GM19372 (cell line): ENCODE results near the gene PRRX1.

Experiments
- ATAC-seq: cut with Tn5 transposase; IDR thresholded peaks from one replicate; pipeline ENCODE4 v1.9.1; 2021; ENCODE audit warnings: mild to moderate bottlenecking, low read depth, moderate library complexity; ENCODE audit not compliant: unreplicated experiment

PRRX1 gene

DNA sequence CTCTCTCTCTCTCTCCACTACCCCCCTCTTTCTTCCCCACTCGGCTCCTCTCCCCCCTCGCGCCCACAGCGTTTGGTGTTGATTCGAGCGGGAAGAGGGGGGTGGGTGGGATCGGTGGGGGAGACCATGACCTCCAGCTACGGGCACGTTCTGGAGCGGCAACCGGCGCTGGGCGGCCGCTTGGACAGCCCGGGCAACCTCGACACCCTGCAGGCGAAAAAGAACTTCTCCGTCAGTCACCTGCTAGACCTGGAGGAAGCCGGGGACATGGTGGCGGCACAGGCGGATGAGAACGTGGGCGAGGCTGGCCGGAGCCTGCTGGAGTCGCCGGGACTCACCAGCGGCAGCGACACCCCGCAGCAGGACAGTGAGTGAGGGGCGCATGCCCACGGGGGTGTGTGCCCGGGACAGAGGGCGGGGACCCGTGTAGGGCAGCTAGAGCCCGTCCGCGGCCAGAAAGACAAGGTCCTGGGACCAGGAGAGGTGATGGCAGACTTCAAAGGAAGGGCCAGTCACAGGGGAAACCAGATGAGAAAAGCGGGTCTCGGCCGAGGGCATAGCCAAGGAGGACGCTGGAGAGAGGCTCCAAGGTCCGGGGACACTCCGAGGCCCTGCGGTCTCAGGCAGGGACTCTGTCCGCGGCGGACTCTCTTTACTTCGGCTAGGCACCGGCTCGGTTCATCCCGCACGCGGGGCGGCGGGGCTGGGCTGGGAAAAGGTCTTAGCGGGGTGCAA, at the start of gene PRRX1:
PRRX1 (plus strand) TSS at position 39 of the 735 bp plus-strand sequence; CDS start at position 127, 88 bp downstream.
- no peak for ATAC-seq

DNA sequence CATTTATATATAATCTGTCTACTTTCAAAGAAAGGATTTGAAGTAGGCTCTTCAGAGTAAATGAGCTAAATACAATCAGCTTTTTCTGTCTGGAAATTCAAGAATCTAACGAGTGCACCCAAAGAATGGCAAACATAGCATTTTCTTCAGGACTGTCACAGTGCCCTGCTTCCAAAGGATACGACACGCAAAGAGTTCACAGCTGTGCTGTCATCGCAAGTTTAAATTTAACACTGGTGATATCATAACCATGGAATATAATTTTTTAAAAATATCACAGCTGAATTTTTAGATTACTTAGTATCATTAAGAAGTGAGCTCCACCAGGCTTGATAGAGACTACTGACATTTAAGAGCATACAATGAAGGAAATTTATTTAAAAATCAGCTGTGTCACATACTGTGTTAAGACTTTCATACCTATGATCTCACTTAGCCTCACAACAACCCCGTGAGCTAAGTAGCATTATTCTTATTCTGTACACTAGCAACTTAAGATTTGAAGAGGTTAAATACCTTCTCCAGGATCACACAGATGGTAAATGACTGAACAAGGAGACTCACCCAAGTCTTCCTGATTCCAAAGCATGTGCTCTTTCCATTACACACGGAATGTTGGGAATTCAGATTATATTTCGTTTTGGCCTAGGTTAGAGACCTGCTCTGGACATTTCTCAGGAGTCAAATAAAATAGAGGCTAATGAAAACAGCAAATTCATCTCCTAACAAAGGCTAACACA, 46.2 kb upstream of the PRRX1 start:
- ATAC-seq = no peak

DNA sequence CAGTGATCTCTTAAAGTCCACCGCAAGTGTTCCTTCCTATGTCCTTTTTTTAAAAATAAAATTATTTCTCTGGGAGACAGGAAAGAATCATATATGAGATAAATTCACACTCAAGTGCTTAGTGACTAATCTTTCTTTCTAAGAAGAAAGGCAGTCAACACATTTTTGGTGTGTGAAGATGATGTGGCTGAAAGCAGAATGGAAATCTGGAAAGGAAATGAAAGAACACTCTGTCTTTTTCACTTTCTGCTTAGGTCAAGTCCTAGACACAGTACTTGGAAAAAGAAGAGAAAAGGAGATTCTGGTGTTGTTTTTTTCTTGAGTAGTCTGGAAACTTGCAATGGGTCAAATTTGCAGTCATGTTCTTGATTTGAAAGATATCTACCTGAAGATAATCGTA, 45.5 kb upstream of the PRRX1 start:
- ATAC-seq = no peak

DNA sequence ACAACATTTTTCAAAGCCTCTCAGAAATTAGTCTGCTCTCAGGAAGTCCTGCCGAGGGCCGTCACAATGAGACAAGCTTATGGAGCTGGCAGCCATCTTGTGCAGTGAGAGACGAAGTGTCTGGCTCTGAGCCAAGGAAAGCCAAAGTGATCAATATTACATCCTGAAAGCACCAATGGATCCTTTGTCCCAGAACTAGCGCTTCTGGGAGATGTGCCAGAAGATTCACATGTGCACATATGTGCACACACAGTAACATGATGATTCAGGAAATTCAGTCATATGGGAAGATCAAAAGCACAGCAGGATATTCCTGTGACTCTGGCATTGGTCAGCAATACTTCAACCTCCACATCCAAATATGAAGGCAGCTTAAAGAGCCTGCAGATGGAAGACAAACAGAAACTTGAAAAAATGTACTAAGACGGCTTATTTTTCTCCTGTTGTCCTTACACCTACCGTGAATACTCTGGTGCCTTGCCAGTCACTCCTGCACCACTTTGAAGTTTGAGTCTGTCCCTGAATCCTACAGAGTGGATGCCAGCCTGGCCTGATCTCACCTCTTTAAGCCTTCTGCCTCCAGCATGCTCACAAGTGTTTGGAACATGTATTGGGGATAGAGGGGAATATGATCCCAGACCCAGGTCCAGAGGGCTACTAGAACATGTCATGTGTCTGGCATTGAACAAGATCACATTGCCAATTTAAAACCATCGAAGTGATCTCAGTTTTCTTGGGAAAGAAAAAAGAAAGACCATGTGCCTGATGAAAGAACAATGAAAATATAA, 44.5 kb upstream of the PRRX1 start:
- no peak for ATAC-seq

DNA sequence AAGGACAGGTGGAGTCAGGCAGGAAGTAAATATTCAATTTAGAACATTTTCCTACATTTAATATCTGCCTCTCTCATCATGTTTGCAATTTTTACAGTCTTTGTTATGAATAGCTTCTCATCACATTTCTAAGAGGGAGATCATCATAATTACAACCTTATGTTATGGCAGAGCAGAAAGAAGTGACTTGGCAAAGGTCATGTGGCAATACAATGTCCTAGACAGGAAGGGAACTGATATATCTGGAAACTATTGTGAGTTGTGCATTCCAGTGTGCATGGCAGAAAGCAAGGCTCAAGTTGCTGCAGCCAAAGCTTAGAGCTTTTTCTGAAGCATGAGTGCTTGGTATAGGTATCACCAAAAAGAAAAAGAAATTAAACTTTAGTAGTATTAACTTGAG, 43.8 kb upstream of the PRRX1 start:
- ATAC-seq = no peak

DNA sequence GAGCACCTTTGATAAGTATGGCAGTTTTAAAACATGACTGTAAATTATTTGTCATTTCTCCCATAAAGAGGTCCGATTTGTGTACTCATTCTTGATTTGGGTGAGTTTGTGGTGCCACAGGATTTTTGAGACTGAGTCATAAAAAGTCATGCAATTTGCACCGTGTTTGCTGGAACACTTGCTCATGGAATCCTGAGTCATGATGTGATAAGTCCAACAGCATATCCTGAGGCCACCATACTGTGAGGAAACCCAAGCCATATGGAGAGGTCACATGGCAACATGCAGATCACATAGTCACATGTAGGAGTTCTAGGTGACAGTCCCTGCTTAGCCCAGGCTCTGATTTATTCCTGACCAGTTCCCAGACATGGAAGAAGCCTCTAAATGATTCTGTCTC, 40.8 kb upstream of the PRRX1 start:
- no peak for ATAC-seq

DNA sequence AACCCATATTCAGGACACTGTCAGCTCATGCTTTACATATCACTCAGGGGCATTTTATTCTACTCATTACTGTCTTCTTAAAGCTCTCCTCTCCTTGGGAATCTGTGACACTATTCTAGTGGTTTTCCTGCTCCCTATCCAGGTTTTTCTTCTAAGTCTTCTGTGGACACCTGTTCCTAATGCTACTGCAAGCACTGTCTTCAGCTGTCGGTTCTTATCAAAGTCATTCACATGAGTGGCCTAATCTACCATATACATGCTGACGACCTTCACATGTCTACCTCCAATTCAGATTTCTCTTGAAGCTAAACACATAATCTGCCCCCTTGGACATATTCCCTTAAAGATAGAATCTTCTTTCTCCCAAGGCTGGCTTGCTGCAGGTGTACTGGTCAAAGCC, 39.8 kb upstream of the PRRX1 start:
- ATAC-seq = no peak

DNA sequence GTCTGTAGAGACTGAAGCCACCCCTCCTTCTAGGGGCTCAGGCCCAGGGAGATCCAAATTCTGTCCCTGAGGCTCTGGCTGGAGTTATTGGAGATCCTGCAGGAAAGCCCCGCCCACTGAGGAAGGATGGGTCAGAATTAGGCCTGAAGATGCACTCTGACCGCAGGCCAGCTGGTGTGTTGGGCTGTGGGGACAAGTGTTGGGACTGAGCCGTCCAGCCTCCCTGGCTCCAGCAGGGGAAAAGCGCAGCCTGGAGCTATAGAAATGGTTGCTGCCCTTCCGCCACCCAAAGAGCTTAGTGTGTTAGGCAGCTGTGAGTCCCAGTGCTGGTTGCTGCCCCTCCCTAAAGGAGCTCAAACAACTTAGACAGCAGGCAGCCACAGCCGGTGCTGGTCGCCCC, 33.0 kb upstream of the PRRX1 start:
- ATAC-seq = no peak

DNA sequence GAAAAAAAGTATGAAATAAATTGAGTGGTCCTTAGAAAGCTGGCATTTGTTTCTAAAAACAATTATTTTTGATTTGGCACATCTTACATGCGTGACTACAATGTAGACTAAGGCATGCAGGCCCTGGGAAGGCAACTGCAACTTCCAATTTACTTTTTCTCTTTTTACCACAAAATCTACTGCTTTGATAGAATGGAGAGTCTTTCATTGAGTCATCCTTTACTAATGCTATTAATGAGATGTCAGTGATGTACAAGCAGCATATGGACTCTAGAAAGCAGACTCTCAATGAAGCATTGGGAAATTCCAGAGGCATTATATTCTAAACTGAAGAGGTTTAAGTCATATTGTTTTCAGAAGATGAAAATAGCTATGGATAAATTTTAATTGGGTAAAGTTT, 29.6 kb upstream of the PRRX1 start:
- no peak for ATAC-seq

DNA sequence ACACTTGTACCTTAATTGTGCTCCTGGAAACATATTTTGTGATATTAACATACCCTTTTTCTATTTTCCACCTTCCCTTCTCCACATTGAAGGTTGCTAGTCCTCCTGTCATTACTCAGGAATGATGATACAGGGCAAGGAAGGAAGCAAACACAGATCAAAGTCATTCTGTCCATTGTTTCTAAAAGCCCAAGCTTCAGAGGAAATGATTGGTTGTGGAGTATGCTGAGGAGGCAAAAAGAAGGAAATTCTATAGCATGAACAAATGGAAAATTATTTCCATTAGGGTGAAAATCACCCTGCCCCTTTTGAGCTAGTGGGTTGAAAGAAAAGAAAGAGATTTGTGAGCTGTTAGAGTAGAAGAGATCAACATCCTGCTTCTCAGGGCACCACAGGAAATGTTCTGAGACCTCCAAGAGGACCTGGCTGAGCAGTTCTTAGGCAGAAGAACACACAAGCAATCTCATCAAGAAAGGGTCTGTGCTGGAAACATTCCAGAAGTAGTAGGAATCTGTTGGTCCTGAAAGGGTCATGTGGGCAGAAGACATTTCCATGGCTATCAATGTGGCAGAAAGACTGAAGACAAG, 29.0 kb upstream of the PRRX1 start:
- ATAC-seq = no peak

DNA sequence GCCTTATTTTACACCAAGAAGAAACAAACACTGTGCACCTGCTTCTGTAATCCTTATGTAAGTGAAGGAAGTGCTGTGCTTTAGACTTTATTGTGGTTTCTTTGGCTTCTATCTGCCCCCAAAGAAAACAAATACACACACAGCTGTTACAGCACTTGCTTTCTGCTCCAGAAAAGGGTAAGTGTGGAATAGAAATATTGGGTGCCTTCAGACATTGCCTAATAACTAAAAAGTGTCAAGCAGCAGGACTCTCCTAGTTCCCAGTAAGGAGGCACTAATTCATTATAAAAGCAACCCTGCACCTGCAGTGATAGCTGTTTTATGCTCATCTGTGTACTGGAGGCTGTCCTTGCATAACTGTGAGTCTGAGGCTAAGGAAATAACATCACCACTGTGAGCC, 23.4 kb upstream of the PRRX1 start:
- ATAC-seq = no peak

DNA sequence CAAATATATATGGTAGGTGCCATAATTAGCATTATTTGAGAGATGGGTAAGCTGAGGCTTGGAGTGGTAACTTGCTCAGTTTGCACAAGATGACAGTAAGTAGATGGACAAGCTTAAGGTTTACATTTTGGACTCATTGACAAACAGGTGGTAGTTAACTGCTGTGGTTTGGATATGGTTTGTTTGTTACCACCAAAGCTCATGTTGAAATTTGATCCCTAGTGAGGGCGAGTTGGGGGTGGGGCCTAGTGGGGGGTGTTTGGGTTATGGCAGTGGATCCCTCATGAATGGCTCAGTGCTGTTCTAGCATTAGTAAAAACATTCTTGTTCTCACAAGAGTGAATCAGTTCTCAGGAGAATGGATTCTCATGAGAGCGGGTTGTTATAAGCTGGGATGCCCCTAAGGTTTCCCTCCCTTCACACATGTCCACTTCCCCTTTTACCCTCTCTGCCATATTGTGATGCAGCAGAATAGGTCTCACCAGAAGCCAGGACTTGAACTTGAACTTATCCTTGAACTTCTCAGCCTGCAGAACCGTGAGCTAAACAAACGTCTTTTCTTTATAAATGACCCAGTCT, 6.6 kb upstream of the PRRX1 start:
- no peak for ATAC-seq

DNA sequence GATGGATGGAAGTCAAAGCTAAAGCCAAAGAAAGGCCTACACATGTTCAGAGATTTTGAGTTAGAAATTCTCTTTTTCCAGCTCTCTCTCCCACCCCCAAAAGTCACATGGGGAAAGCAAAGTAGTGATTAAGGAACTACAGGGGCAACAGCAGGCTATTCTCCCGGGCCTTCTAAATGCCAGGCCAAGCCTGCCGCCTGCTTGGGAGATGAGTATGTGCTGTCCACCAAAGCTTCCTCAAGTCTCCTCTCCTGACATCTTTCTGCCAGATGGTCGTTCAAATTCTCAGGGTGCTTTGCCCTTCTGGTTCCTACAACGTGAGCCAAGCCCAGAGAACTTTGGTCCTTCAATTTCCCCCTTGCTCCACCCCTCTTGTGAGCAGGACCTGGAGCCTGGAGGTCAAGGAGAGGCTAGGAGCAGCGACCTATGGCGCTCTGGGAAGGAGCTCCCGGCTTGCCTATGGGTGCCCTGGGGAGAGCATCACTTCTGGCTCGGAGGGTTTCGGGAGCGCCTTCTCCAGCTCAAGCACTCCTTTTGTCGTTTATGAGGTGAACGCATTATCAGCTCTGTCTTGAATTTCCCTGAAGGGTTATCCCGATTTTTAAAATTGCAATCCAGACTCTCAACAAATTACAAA, 4.4 kb upstream of the PRRX1 start:
- no peak for ATAC-seq

DNA sequence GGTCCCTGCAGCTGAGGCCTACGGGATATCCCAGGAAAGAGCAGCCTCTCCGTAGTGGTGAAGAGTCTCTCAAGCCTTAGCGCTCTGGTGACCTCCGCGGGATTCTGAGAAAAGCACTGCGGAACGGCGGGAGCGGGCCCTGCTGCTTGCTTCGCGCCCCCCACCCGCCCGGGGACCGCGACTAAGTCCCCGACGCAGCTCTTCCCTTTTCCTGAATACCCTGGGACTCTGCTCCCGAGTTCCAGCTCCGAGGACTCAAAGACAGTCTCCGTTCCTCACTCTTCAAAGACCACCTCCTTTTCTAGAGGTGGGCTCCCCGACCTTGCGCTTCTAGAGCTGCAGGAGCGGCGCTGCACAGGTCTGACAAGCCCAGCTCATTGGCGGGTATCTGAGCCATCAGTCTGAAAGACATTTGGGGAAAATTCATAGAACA, 3.6 kb upstream of the PRRX1 start:
- ATAC-seq = no peak

DNA sequence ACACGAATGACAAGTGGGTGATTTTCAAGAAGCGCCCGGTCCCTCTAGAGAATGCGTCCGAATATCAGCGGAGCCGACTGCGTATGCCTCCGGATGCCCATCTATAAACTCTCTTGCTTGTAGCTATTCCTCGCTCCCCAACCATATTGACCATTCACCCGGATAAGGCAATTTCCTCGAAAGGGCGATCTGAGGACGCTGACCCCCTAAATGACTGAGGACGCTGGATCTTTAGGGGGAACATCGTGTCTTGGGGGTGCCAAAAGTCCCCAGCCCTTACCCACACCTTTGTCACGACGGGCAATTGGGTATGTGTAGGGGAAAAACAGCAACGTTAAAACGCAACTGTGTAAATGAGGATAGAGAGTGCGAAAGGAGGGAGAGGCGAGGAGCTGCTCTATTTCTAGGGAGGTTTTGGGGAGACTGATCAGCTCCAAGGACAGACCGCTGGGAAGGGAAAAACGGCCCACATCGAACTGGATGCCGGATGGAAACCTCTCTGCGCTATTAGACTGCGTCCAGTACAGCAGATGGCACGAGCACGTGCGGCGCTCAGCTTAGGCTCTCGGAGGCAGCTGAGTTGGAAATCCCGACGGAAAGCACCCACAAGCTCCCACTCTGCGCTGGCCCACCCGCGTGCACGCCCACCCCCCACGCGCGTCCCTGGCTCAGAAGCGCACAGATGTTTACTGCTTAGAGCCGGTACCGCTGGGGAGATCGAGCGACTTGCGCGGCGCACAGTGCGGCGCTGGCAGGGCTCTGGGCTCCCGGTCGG, 2.9 kb upstream of the PRRX1 start:
- no peak for ATAC-seq

DNA sequence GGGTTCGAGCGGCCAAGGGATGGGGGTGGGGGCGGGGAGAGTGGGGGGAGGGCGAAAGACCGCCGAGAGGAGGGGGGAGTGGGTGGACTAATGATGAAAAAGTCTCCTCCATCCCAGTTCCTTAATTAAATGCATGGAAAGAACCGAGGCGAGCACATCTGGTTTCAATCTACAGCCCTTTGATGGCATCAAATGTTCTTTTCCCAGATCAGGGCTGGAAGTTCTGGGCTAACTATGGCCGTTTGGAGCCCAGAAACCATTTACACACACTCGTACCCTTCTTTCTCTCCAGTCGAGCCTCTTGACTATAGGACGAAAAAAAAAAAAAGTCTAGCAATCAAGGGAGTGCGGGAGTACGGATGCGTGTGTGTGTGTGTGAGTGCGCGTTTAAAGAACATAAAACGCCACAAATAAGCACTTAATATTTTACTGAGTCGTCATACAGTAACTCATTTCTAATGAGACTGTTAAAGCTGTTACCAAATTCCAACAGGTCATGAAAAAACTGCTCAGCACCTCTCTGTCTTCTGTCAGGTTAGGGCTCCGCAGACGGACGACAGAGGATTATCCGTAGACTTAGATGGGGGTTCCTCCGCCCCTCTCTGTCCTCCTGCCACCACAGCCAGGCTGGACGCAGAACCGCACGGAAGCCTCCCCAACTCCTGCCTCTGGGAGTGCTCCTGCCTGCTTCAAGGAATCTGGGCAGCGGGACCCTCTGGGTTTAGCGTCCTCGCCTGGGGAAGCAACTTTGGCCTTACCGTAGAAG, 2.1 kb upstream of the PRRX1 start:
- no peak for ATAC-seq

DNA sequence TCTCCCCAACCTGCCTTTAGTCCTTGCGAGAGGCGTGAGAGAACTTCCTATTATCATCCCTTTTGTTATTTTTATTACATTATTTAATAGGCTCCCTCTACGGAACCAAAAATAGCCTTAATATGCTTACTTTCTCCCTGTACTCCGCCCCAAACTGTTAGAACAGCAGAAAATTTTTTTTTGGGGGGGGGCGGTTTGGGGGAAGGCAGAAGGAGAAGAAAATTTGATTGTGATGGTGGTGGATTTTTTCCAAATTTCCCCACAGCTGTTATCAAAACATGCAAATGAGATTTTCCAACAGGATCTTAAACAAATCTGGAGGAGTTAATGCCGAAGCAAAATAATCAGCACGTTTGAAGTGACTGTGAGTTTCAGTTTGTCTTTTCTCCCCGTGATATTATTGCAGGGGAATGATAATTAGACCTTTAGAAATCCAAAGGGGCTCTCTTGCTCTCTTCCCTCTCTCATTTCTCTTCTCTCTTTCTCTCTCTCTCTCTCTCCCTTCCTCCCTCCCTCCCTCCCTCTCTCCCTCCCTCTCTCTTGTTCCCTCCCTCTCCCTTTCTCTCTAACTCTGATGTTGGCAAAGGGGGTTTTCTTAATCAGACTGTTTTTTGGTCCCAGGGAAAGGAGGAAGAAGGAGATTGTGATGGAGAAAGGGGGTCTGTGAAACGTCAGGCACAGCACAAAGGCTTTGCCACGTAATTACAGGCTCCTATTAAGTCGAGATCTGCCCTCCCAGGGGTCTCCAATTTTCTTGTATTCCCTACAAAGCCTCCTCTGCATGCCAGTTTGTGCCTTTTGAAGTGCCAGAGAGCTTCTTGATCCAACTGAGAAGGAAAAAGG, 1.1 kb upstream of the PRRX1 start:
- no peak for ATAC-seq
